GM19328 (cell line): ENCODE results near the gene RXRA.

Experiments used
- ATAC-seq: cut with Tn5 transposase; IDR thresholded peaks from one replicate; pipeline ENCODE4 v1.9.1; 2021; ENCODE audit warnings: mild to moderate bottlenecking, moderate library complexity; ENCODE audit not compliant: unreplicated experiment

RXRA gene

GRCh38 chr9:134443174-134444037, 117.2 kb downstream of the RXRA start:
- no peak for ATAC-seq

GRCh38 chr9:134444038-134444315, 117.7 kb downstream of the RXRA start:
- no peak for ATAC-seq

GRCh38 chr9:134445000-134445399, 118.7 kb downstream of the RXRA start:
- ATAC-seq = no peak

- peak; percentile 79 for ATAC-seq
Observed at GRCh38 chr9:134449180-134449916, 123.1 kb downstream of the RXRA start.

- ATAC-seq = no peak
Observed at GRCh38 chr9:134451700-134452458, 125.6 kb downstream of the RXRA start.

- no peak for ATAC-seq
Observed at GRCh38 chr9:134452728-134453127, 126.5 kb downstream of the RXRA start.

GRCh38 chr9:134453776-134454475, 127.7 kb downstream of the RXRA start:
- ATAC-seq = no peak

GRCh38 chr9:134454476-134454857, 128.2 kb downstream of the RXRA start:
- ATAC-seq = no peak

GRCh38 chr9:134455021-134455471, 128.8 kb downstream of the RXRA start:
- ATAC-seq = no peak

GRCh38 chr9:134455537-134455933, 129.3 kb downstream of the RXRA start:
- no peak for ATAC-seq

- ATAC-seq = no peak
Observed at GRCh38 chr9:134455934-134456755, 129.9 kb downstream of the RXRA start.

- ATAC-seq = no peak
Observed at GRCh38 chr9:134456756-134457305, 130.6 kb downstream of the RXRA start.

GRCh38 chr9:134457321-134458206, 131.3 kb downstream of the RXRA start:
- no peak for ATAC-seq

GRCh38 chr9:134458207-134459108, 132.2 kb downstream of the RXRA start:
- no peak for ATAC-seq

GRCh38 chr9:134459164-134459563, 132.9 kb downstream of the RXRA start:
- no peak for ATAC-seq

- no peak for ATAC-seq
Observed at GRCh38 chr9:134459573-134459972, 133.3 kb downstream of the RXRA start.

GRCh38 chr9:134460206-134460605, 134.0 kb downstream of the RXRA start:
- ATAC-seq = no peak

- ATAC-seq = no peak
Observed at GRCh38 chr9:134460896-134461295, 134.6 kb downstream of the RXRA start.
